IPS-NIHi11 (cell line): Measurements from ENCODE around the gene CNR2.
"Not testable (repeated sequence)": the region's sequence is repeated elsewhere in the genome, so short reads cannot be mapped to it uniquely, and the experiment has no call there.

Experiments
- DNase-seq: peaks from one replicate; pipeline ENCODE4 v3.0.0; 2012; ENCODE audit warnings: mixed read lengths, low spot score

The CNR2 gene

DNA sequence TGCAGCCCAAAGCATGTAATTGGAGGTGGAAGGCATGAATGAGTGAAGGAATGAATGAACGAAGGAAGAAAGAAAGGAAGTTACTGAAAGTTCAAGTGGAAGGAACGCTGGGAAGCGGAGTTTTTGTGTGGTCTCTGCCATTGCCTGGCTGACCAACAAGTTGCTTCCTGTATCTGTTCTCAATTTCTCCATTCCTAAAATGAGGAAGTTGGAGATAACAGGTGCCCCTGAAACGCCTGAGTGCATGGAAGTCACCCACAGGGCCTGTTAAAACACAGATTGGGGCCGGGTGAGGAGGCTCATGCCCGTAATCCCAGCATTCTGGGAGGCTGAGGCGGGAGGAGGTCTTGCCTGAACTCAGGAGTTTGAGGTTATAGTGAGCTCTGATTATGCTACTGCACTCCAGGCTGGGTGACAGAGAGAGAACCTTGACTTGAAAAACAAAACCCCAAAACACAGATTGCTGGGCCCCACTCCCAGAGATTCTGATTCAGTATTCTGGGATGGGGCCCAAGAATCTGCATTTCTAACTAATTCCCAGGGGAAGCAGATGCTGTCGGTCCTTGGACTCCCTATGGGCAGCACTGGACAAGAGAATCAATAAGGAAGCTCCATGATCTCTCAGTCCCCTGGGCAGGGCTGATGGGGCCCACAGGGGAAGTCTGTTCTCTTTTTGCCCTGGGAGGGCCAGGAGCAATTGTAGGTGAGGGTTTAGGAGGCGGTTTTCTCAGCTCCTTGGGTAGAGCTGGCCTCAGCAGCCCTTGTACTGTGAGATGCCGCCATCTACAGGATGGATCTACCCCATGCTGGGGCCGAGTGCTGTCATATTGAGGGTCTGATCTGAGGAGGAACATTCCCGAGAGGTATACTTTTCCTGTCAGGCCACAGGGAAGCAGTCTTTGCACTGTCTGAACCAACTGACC is 3.3 kb upstream of the CNR2 start:
- DNase-seq = peak; percentile 77

- DNase-seq = no peak
Measured at GRCh38 chr1:23915466-23915865, 2.3 kb upstream of the CNR2 start.

GRCh38 chr1:23914921-23915320 is 1.8 kb upstream of the CNR2 start:
- DNase-seq = no peak

DNA sequence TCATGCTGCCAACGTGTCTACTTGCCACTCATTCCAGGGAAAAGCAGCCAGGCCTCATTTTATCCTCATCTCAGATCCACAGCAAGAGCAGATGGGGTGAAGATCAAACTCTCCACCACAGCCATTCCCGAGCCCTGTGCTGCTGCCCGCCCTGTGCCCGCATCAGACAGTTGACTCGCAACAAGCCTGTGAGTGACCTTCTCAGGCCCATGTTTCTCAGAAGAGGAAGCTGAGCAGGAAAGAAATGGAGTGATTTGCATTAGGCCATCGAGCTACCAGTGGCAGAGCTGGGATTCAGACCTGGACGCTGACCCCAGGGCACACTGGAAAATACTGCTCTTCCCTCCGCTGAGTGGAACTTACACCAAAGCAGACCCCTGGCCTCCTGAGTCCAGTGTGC is 1.2 kb downstream of the CNR2 start:
- no peak for DNase-seq

DNA sequence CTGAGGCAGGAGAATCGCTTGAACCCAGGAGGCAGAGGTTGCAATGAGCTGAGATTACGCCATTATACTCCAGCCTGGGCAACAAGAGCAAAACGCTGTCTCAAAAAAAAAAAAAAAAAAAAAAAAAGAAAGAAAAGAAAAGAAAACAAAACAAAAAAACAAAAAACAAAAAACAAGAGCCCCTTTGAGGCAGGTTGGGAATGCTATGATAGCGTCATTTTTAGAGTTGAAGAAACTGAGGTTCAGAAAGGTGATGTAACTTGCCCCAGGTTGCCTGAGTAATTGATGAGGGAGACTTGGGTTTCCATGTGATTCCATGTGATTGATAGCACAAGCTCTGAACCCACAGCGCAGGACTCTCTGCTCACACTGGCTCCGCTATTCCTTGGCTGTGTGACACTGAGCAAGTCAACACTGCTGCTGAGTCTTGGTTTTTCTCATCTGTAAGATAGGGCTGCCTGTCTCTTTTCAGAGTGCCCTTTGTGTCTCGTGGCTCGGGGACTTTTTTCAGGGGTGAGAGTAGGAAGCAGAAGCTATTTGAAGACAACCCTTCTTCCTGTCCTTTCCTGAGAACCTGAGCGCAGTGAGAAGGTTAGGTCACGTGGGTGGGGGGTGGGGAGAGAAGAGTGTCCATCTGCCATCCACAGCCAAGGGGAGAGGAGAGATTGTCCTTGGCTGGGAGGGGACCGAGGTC is 2.5 kb downstream of the CNR2 start:
- DNase-seq = no peak

DNA sequence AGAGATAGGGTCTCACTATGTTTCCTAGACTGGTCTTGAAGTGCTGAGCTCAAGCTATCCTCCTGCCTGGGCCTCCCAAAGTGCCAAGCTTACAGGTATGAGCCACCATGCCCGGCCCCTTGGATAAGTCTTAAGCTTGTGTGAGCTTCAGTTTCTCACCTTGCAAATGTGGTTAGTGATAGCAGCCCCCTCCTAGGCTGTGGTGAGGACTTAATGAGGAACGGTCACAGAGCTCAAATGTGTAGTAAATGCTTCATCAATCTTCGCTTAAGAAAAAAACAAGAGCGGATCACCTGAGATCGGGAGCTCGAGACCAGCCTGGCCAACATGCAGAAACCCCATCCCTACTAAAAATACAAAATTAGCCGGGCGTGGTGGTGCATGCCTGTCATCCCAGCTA is 3.0 kb downstream of the CNR2 start:
- DNase-seq = no peak

GRCh38 chr1:23909412-23909811 is 3.8 kb downstream of the CNR2 start:
- no peak for DNase-seq

DNA sequence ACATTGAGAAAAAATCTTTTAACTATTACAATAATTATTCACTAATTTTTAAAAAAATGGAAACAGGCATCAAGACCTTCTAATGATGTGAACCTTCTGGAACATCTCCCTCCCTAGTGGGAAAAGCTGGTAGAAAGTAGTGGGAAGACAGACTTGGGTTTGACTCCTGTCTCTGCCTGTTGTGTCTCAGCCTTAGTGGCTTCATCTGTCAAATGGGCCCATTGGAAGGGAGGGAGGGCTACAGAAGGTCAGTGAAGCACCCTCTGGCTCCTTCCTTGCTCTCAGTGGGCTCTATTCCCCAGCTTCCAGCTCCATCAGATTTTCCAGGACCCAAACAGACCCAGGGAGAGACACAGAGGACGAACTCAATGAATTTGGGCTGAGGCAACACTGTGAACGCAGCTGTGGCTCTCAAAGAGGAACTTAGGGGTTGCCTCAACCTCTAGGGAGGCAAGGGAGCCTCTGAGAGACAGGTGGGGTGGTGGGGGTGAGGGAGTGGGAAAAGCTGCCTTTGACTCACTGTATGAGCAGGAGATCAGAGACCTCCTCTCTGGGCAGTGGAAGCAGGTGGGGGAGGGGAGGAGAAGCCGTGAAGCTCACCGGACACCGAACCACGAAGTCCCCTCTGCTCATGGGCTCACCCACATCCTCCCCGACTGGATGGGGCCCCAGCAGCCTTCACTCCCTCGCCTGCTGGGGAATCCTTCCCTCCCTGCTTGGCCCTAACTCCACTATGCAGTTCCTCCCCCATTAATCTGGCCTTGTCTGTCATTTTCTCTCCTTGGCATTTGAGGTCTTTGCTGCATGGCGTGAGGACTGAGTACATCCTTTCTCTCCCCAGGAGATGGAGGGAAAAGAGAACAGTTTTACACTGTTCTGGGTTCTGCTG is 4.5 kb downstream of the CNR2 start:
- DNase-seq = no peak

GRCh38 chr1:23906731-23907130 is 6.4 kb downstream of the CNR2 start:
- DNase-seq = no peak

DNA sequence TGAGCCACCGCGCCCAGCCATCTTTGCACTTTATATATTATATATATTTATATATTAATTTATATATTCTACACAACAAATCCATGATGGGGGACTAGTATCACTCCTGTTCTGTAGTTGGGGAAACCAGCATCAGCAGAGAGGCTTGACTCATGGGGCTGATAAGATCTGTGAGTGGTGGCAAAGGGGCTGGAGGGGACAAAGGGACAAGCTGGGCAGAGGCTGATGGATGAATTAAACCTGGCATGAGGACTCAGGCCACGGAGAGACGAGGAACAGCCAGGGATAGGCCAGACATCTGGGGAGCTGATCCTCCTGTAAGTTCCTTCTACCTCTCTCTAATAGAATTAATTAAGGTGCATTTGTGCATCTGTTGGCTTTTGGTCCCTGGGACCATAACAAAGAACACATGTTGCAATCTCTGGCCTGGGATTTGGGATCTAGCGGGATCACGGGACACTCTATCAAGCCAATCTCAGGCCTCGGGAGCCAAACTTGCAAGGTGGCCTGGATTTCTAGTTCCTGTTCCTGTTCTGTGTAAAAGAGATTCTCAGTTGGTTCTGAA is 7.6 kb downstream of the CNR2 start:
- no peak for DNase-seq

GRCh38 chr1:23904748-23905357 is 8.3 kb downstream of the CNR2 start:
- DNase-seq = no peak

GRCh38 chr1:23903754-23904153 is 9.4 kb downstream of the CNR2 start:
- DNase-seq = no peak

- peak; percentile 55 for DNase-seq
Measured at GRCh38 chr1:23902321-23903278, 10.6 kb downstream of the CNR2 start.

- not testable (repeated sequence) for DNase-seq
Measured at GRCh38 chr1:23900017-23900416, 13.1 kb downstream of the CNR2 start.

DNA sequence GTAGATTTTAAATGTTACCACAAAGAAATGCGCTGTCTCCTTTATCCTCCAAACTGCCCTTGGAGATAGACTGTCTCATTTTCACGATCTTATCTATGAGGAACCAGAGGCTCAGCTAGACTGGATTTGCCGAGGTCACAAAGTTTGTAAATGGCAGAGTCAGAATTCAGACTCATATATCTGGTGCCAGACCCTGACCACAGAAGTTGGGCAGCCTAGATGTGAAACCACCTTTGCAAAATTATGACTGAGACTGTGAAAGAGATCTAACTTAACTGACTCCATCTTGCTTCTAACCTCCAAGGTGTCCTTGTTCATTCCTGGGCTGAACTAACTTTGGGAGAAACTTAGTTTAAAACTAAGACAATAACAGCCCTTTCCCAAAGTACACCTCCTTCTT is 14.1 kb downstream of the CNR2 start:
- DNase-seq = no peak

GRCh38 chr1:23897083-23897482 is 16.1 kb downstream of the CNR2 start:
- no peak for DNase-seq

DNA sequence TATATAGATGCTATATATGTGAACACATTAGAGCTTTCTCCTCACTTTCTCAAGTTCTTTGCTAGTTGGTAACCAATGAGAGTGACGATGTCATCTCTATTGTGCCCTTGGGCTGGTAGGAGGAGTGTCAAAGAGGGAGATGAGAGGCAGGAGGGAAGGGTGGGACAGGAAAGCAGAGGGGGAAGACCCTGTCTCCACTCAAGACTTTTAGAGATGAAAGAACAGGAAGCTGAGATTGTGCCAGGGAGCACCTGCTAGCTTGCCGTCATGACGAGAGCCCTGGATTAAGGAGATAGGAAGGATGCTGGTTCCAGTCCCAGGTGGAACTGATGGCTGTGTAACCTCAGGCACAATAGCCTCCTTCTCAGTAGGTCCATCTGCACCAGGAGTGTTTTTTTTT is 16.7 kb downstream of the CNR2 start:
- no peak for DNase-seq

DNA sequence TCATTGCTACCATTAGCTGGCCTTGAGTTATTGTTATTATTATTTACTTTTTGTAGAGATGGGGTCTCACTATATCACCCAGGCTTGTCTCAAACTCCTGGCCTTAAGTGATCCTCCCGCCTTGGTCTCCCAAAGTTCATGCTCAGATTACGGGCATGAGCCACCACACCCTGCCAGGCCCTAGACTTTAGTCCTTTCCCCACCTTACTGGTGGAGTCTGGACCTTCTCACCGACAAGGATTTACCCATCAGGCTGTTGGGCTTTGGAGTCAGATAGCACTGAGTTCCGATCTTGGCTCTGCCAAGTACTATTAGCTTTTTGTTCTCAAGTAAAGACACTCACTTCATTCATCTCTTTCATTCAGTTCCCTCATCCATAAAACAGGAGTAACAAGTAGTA is 17.2 kb downstream of the CNR2 start:
- no peak for DNase-seq

- no peak for DNase-seq
Measured at GRCh38 chr1:23895082-23895481, 18.1 kb downstream of the CNR2 start.

DNA sequence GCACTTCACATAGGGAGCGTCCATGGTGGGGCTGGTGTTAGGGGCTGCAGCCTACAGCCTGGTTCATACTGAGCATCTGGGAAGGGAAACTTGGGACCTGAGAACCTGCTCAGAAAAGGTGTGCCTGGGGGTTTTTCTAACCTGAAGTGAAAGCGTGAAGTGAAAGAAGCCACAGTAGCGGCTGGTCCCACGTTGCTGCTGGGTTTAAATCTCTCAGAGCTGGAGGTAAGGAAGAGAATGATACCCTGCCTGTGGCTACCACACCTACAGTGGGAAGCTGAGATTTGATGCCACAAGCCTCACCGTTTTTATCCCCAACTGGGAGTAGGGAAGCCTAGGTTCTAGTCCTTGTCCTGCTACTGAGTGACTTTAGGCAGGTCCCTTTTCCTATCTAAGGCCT is 24.1 kb downstream of the CNR2 start:
- no peak for DNase-seq
